ENCODE results near the gene ADAMTSL2.

ADAMTSL2 gene

DNA sequence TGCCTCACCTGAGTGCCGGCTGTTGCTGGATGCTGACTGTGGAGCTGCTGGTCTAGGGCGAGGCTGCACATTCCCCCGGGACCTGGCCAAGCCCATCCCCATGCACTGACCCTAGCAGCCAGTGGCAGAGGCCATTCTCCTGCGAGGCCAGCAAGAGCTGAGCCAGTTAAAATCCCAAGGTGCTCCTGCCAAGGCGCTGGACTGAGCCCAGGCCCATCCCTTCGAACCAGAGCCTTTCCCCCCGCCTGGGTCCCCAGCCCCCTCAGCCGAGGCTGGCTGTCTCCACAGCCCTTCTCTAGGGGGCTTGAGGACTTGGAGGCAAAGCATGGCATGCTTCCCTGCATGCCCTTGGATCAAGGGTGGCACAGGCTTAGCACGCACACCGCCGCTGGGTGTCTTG is 1.6 kb downstream of the ADAMTSL2 start:
- no peak for DNase-seq

DNA sequence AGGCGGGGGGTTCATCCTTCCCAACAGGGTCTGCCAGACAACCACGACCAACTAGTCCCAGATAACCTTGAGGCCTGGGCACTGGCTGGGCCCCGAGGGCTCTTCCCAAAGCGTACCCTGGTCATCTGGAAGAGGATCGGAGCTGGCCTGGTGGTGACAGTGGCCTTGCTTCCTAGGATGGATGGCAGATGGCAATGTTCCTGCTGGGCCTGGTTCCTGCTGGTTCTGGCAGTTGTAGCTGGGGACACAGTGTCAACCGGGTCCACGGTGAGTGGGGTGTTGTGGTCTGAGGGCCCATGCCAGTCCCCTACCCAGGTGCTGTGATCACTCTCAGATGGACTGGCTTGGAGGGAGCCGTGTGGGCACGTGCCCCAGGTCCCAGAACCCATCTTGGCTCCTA is 2.0 kb downstream of the ADAMTSL2 start:
- DNase-seq, result no peak

DNA sequence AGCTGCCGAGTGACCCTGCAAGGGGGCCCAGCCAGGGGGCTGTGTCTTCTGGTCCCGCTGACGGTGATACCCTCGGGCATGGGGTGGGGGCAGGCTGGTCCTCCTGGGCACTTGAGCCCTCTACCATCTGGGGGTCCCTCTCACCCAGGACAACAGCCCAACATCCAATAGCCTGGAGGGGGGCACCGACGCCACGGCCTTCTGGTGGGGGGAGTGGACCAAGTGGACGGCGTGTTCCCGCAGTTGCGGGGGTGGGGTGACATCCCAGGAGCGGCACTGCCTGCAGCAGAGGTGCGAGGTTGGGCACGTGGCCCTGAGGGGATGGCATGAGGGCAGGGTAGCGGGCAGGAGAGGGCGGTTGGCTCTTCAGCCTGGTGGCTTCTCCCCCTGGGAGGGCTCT is 2.8 kb downstream of the ADAMTSL2 start:
- no peak for DNase-seq

GRCh38 chr9:133538176-133538575 is 3.7 kb downstream of the ADAMTSL2 start:
- no peak for DNase-seq

GRCh38 chr9:133538851-133539833 is 4.6 kb downstream of the ADAMTSL2 start:
- no peak for DNase-seq

DNA sequence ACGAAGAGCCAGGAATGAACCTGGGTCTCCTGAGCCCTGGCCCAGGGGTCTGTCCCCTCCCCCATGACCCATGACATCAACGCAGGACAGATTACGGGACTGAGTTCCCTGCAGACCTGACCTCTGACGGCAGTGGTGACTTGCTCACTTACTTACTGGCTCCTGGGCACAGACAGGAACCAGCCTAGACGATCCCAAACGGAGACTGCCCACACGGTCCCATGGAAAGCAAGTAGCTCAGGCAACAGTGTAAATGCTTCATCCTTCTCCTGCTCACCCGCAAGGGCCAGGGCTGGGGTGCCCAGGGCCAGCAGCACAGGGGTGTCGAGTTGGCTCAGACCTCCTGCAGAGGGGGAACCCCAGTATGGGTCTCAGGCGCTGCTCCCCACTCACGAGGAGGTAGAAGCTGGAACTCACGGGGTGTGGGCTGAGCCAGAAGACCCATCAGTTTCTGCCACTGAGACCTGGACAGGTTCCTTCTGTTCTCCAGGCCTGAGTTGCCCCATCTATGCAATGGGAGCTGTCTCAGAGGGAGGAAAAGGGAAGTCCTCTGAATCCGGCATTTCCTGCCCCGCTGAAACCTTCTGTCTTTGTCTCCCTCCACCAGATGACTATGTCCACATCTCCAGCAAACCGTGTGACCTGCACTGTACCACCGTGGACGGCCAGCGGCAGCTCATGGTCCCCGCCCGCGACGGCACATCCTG is 5.6 kb downstream of the ADAMTSL2 start:
- no peak for DNase-seq

GRCh38 chr9:133540698-133541025 is 6.2 kb downstream of the ADAMTSL2 start:
- DNase-seq, result no peak

DNA sequence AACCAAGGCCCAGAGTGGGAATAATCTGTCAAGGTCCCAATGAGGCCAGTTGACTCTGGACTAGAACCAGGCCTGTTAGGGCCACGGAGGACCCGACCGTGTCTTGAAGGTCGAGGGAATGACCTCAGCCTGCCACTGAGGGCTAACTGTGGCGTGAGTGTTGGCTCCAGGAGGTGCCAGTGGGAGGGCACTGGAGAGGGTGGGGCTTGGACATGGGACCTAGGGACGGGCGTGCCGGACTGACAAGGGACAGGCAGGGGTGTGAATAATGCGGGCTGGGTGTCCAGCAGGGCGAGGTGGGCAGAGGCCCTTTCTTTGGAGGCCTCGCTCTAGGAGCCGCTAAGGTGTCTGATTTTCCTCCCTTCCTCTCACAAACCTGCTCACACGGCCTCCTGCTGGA is 7.5 kb downstream of the ADAMTSL2 start:
- no peak for DNase-seq

DNA sequence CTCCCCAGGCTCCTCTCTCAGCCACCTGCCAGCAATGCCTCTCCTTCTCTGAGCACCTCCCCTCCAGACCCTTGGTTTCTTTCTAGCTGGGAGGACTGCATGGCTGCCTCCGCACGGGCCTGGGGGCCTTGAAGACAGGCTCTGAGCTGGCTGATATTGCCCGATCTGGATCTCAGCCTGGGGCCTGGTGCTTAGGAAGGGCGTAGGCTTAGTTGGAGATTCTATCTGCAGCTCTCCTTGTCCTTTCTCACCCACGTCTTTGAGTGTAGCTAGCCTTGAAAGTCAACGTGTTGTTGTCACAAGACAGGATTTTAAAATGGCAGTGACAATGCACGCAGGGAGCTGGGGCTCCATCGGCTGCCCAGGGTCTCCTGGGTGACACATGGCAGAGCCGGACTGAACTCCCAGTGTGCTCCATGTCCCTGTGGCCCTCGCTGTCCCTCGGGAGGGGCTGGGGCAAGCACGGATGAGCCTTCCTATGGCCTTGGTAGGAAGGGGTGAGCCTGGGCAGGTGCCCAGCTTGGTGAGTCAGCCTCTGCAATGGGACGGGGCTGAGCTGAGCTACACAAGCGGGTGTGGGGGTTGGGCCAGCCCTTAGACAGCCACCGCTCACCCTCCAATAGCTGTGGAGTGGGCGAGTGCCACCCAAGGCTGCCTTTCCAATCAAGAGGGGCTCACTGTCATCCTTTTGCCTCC is 9.4 kb downstream of the ADAMTSL2 start:
- DNase-seq, result no peak

DNA sequence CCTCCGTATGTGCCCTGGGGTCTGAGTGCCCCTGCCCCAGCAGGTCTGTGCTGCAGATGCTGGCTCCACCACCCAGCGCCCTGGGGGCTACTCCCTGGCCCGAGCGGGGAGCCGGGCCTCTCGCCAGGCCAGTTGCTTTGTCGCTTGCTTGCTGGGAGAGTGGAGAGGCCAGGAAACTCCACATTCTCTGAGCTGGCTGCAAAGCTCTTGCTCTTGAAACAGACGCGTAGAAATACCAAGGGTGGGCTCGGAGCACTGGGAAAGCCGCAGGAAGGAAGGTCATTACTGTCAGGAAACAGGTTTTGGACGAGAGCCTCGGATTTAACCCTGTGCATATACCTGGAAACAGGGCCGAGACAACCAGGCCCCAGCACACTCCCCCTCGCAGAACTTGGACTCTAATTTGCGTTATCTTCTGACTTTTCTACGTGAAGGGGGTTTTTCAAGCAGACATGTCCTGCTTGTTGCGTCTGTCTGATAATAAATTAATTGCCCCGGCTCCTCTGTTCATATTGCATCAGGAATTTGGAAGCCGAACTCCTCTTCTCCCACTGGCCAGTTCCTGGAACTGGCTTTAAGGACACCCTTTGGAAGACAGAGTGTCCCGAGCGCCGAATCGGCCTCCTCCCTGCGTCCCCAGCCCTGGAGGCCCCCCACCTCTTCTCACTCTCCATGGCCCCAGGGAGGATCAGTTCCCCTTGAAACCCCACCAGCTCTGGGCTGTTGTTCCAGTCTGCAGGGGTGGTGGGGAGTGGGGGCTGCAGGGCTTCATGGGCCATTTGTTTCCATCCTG is 11.2 kb downstream of the ADAMTSL2 start:
- DNase-seq, result no peak

- no peak for DNase-seq
Observed at GRCh38 chr9:133546287-133546680, 11.8 kb downstream of the ADAMTSL2 start.

DNA sequence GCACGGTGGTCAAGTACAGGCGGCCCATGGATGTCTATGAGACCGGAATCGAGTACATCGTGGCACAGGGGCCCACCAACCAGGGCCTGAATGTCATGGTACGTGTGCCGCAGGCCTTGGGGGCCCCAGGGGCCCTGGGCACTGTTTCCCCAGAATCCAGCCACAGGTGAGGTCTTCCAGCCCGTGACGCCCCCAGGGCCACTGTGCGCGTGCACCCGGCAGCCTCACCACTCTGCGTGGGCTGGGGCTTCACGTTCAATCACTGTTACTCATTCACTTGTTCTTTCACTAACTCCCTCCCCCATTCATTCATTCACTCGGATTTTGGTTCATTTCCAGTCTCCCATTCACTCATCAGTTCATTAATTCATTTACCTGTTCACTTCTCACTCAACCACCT is 12.6 kb downstream of the ADAMTSL2 start:
- DNase-seq, result no peak

DNA sequence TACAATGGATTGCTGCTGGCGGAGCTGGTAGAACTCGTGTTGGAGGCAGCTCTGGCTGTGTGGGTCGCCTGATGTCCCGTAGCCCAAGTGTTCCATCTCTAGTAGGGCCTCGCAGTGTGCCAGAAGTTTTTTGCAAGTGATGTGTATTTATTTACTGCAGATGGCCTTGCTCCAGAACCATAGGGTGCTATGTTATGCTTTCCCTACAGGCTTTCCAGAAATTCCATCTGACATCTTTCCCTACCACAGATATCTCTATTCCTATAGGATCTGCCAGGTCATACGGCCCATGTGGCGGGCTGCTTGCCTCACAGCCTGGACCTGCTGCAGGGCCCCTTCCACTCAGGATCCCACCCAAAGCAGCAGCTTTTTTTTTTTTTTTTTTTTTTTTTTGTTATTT is 16.9 kb downstream of the ADAMTSL2 start:
- DNase-seq, result no peak

- no peak for DNase-seq
Observed at GRCh38 chr9:133552236-133552635, 17.7 kb downstream of the ADAMTSL2 start.

- DNase-seq, result no peak
Observed at GRCh38 chr9:133553123-133553522, 18.6 kb downstream of the ADAMTSL2 start.

- no peak for DNase-seq
Observed at GRCh38 chr9:133553973-133554713, 19.6 kb downstream of the ADAMTSL2 start.

GRCh38 chr9:133554729-133555128 is 20.2 kb downstream of the ADAMTSL2 start:
- DNase-seq, result no peak

GRCh38 chr9:133556354-133556753 is 21.9 kb downstream of the ADAMTSL2 start:
- DNase-seq, result no peak

DNA sequence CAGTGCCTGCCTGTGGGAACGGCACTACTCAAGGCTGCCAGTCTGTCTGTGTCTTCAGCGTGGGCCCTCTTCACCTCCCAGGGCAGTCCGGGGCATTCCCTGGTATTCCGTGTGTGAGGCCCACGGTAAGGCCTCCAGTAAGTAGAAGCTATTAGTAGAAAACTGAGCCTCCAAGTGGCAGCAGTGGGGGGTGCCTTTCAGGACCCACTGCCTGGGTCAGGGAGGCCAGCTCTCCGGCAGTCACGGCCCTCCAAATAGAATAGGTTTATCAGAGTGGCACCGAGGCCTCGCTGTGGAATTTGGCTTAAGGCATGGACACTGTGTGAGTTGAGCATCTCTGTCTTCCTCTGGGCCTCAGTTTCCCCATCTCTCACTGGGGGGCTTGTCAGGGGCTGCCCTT is 23.1 kb downstream of the ADAMTSL2 start:
- DNase-seq, result no peak

DNA sequence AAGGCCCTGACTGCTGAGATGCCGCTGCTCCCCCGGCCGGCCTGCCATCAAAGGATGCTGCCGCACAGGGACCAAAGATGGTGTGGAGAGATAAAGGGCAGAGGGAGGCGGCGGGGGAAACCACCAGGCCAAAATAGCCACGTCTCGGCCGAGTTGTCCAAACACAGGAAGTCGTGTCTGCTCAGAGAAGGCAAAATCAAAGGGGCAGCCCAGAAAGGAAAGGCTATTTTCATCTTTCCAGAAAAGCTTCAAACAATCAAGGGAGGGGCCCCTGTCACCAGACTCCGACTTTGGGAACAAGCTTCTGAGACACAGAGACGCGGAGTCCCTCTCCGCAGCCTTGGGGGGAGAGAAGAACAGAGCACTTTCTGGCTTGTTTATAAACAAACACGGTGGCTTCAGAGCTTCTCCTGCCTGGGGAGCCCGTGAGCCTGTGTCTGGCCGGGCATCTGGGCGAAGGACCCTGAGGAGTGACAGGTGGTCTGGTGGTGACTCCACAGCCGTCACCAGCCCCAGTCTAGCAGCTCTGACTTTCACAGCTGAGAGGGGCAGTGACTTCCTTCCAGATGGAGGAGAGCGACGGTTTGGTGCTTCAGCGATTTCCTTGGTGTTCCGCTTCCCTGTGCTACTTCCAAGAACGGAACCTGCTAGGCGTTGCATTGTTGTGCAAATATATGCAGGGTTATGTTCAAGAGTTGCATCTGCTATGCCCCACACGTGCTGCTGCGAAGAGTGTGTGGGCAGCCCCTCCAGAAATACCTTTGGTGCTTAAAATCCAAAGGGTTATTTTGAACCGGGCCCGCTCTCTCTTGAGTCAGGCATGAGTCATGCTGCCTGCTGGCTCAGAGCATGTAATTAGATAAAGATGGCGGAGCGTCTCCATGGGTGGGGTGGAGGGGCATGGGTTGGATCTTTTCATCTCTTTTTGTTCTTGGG is 24.0 kb downstream of the ADAMTSL2 start:
- no peak for DNase-seq

- DNase-seq, result no peak
Observed at GRCh38 chr9:133560311-133560710, 25.8 kb downstream of the ADAMTSL2 start.

Data from CD4-positive, alpha-beta T cell treated with Interleukin-4 for 4 hours (primary cell).